ENCODE results near the gene CEP72. TPM values are rescaled to one million over a fixed set of nuclear protein-coding genes. Genes with fewer than 3 reads are reported as not detected.
A peak's percentile ranks its signal among the peaks of the same experiment; 100 is the strongest.

The CEP72 gene
- total RNA-seq, 1 donor from 2014 or later, result 0.32 TPM

DNA sequence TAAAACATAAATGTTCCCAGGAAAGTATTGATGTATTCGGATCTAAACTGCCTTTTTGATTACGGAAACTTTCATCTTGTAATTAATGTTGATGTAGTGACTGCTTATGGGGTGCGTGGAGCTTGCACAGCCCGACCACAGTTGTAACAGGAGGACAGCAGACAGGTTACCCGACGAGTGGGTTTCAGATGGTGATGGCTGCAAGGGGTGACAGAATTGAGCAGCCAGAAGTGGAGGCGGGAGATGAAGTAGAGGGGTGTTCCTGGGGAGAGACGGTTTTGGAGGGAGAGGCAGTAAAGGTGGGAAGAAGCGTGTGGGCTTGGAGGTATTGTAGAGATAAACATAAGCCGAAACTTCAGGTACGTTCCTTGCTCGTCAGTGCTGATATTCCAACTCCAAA lies 5.8 kb downstream of the CEP72 start:
- TF ChIP-seq, protein P1, sequence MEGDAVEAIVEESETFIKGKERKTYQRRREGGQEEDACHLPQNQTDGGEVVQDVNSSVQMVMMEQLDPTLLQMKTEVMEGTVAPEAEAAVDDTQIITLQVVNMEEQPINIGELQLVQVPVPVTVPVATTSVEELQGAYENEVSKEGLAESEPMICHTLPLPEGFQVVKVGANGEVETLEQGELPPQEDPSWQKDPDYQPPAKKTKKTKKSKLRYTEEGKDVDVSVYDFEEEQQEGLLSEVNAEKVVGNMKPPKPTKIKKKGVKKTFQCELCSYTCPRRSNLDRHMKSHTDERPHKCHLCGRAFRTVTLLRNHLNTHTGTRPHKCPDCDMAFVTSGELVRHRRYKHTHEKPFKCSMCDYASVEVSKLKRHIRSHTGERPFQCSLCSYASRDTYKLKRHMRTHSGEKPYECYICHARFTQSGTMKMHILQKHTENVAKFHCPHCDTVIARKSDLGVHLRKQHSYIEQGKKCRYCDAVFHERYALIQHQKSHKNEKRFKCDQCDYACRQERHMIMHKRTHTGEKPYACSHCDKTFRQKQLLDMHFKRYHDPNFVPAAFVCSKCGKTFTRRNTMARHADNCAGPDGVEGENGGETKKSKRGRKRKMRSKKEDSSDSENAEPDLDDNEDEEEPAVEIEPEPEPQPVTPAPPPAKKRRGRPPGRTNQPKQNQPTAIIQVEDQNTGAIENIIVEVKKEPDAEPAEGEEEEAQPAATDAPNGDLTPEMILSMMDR (IDR thresholded peaks at IDR 0.05), result no peak
- intact Hi-C loops (cut with DNase I), result loop anchor here (10.0 kb wide), 2 partner anchors 47 to 173 kb away; partner anchors contain the start of gene EXOC3
- H3K9me3 ChIP-seq, result no peaks in the 10 kb centered on the region
- H3K4me1 ChIP-seq, result peaks cover 0 to 5% of the 10 kb centered on the region in 2 donors
- H3K27ac ChIP-seq, result no peak overlapping the region
- peak in 1 of 2 donors; percentile 30 for DNase-seq (ENCODE audit: low spot score in 2 of 2)
- H3K36me3 ChIP-seq, result peaks cover 16 to 19% of the 10 kb centered on the region in 2 donors
- H3K4me3 ChIP-seq, result no peak overlapping the region
- H3K27me3 ChIP-seq, result no peaks in the 10 kb centered on the region

DNA sequence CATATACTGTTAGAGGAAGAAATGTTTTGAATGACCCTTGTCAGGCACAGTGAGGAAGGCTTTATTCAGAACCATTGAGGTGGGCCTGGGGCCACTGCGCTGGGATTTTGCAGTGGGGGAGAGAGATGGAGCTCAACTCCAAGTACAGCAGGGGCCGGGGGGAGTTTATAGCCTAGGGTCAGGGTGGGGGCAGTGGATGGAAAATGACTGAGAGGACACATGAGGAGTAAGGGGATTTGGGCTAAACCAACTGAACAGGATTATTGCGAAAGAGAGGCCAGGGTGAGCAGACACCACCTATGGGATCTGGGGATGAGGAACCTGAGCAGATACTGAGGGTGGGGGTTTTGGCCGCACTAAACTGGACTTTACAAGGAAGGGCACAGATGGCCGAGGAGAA lies 6.3 kb downstream of the CEP72 start:
- Histone ChIP-seq H3K27ac (no peak overlapping the region), H3K4me1 (no peaks in the 10 kb centered on the region), H3K36me3 (peaks cover 16 to 19% of the 10 kb centered on the region in 2 donors), H3K27me3 (no peaks in the 10 kb centered on the region), H3K9me3 (no peaks in the 10 kb centered on the region), H3K4me3 (no peak overlapping the region)
- intact Hi-C loops (cut with DNase I), result loop anchor here (10.0 kb wide), 2 partner anchors 46 to 174 kb away; partner anchors contain the start of gene EXOC3
- DNase-seq (ENCODE audit: low spot score in 2 of 2), result peak in 1 of 2 donors; percentile 28
- TF ChIP-seq, protein P1 (IDR thresholded peaks at IDR 0.05), result no peak

DNA sequence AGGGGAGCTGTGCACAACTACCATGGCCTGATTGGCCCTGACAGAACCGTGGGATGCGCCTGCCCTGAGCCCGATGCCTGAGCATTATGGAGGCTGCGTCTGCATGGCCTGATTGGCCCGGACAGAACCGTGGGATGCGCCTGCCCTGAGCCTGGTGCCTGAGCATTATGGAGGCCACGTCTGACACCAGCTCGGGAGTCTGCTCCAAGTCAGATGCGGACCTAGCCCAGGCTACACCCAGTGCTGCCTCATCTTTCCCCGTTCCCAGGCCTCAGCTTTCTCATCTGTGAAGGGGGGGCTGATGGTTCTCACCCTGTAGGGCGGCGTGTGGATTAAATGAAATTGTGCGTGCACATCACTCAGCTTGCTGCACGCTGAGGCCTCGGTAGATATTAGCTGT lies 7.3 kb downstream of the CEP72 start:
- TF ChIP-seq, protein P1 (IDR thresholded peaks at IDR 0.05), result no peak
- DNase-seq (ENCODE audit: low spot score in 2 of 2), result peak in 1 of 2 donors; percentile 25
- H3K27me3 ChIP-seq, result no peaks in the 10 kb centered on the region
- intact Hi-C loops (cut with DNase I), result loop anchor here (10.0 kb wide), 2 partner anchors 45 to 175 kb away; partner anchors contain the start of gene EXOC3
- no peaks in the 10 kb centered on the region for H3K4me1 ChIP-seq
- H3K4me3 ChIP-seq, result no peak overlapping the region
- no peaks in the 10 kb centered on the region for H3K9me3 ChIP-seq
- H3K27ac ChIP-seq, result no peak overlapping the region
- H3K36me3 ChIP-seq, result peaks cover 16 to 19% of the 10 kb centered on the region in 2 donors

DNA sequence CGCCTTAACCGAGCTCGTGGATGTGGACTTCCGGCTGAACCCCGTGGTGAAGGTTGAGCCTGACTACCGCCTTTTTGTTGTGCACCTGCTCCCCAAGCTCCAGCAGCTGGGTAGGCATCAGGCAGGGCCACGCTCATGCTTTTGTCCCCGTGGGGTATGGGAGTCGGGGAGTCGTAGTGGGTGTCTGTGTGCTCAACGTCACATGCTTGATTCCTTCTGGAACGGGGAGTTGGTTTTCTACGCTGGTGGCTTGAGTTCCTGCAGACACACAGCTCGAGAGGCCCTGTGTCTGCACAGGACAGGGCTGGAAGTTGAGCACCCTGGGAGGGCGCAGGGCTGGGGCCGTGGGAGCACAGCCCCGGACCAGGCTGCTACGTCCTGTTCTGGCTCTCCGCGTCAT lies 8.0 kb downstream of the CEP72 start:
- TF ChIP-seq, protein P1 (IDR thresholded peaks at IDR 0.05), result no peak
- intact Hi-C loops (cut with DNase I), result no loop called here
- Histone ChIP-seq H3K36me3 (peaks cover 16 to 19% of the 10 kb centered on the region in 2 donors), H3K4me3 (no peak overlapping the region), H3K9me3 (no peaks in the 10 kb centered on the region), H3K4me1 (no peaks in the 10 kb centered on the region), H3K27ac (no peak overlapping the region), H3K27me3 (no peaks in the 10 kb centered on the region)
- peak in 1 of 2 donors; percentile 56 for DNase-seq (ENCODE audit: low spot score in 2 of 2)

DNA sequence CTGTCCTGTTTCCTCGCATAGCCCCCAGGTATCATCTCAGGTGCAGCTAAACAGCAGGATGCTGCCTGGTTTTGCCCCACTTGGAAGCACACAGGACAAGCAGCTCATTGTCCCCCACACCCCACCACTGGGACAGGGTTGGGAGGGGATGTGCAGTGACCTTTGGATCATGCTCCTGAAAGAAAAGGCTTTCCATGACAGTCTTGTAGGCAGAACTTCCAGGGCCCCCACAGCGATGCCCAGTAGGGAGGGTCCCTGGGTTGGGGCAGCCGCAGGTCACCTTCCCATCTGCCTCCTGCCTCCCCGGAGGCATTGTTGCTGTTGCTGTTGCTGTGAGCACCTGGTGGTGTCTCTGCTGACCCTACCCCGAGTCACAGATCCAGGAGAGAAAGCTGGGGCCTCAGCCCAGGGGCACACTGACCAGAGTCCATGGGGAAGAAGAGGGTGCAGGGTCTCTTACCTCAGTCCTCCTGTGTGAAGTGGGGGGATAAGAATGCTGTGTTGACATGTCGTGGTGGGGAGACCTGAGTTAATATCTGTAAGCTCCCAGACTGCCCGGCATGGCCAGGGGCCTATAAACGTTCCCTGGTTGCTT lies 8.5 kb downstream of the CEP72 start:
- peaks cover 18 to 19% of the 10 kb centered on the region in 2 donors for H3K36me3 ChIP-seq
- DNase-seq (ENCODE audit: low spot score in 2 of 2), result no peak
- H3K4me1 ChIP-seq, result no peaks in the 10 kb centered on the region

More for the DNA sequence above, 8.5 kb downstream of the CEP72 start:
- Histone ChIP-seq H3K27me3 (no peaks in the 10 kb centered on the region), H3K4me3 (no peak overlapping the region), H3K9me3 (no peaks in the 10 kb centered on the region), H3K27ac (no peak overlapping the region)
- intact Hi-C loops (cut with DNase I), result no loop called here
- TF ChIP-seq, protein P1 (IDR thresholded peaks at IDR 0.05), result no peak

Measured in ascending aorta (tissue), 2 donors.